Measurements from ENCODE around the gene RPAP3.

The RPAP3 gene

DNA sequence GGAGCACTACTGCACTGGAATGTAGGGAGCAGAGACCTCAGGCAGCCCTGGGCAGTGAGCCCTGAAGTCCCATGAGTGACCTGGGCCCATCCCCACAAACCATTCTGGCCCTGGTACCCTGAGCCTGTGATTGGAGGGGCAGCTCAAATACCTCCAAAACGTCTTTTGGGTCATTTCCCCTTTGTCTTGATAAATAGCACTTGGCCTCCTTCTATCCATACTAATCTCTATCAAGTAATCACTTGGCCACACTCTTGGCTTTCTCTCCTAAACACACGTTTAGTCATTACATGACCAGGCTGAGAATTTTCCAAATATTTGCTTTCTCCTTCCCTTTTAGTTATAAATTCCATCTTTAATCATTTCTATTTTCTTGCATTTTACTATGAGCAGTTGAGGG lies 91.3 kb downstream of the RPAP3 start:
- no peak overlapping the region for H3K4me3 ChIP-seq (ENCODE audit: control insufficient read depth, low read depth, low read length)
- DNase-seq (ENCODE audit: low read depth): no peak
- TF ChIP-seq, protein P1, sequence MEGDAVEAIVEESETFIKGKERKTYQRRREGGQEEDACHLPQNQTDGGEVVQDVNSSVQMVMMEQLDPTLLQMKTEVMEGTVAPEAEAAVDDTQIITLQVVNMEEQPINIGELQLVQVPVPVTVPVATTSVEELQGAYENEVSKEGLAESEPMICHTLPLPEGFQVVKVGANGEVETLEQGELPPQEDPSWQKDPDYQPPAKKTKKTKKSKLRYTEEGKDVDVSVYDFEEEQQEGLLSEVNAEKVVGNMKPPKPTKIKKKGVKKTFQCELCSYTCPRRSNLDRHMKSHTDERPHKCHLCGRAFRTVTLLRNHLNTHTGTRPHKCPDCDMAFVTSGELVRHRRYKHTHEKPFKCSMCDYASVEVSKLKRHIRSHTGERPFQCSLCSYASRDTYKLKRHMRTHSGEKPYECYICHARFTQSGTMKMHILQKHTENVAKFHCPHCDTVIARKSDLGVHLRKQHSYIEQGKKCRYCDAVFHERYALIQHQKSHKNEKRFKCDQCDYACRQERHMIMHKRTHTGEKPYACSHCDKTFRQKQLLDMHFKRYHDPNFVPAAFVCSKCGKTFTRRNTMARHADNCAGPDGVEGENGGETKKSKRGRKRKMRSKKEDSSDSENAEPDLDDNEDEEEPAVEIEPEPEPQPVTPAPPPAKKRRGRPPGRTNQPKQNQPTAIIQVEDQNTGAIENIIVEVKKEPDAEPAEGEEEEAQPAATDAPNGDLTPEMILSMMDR (conservative IDR thresholded peaks at IDR 0.05; ENCODE audit: control insufficient read depth, insufficient read depth, low read depth, low read length): no peak

- H3K4me3 ChIP-seq (ENCODE audit: control insufficient read depth, low read depth, low read length): no peak overlapping the region
- TF ChIP-seq, protein P1 (conservative IDR thresholded peaks at IDR 0.05; ENCODE audit: control insufficient read depth, insufficient read depth, low read depth, low read length): no peak
- no peak for DNase-seq (ENCODE audit: low read depth)
Measured at GRCh38 chr12:47612953-47613352, 92.9 kb downstream of the RPAP3 start.

DNA sequence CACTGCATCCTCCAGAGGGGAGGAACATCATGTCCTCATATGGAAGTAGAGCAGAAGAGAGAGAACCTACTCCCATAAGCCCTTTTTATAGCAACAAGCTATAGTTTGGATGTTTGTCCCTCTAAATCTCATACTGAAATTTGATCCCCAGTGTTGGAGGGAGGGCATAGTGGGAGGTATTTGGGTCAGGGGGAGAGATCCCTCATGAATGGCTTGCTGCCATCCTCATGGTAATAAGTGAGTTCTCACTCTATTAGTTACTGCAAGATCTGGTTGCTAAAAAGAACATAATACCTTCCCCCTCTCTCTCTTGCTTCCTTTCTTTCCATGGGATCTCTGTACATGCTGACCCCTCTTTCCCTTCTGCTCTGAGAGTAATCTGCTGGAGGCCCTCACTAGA lies 93.9 kb downstream of the RPAP3 start:
- H3K4me3 ChIP-seq (ENCODE audit: control insufficient read depth, low read depth, low read length): no peak overlapping the region
- DNase-seq (ENCODE audit: low read depth): no peak
- TF ChIP-seq, protein P1 (conservative IDR thresholded peaks at IDR 0.05; ENCODE audit: control insufficient read depth, insufficient read depth, low read depth, low read length): no peak
